HG03103 (cell line): ENCODE measurements around the gene GABBR2.

Experiments
- ATAC-seq: cut with Tn5 transposase; IDR thresholded peaks from one replicate; pipeline ENCODE4 v1.9.1; 2021; ENCODE audit warnings: low read depth; ENCODE audit not compliant: unreplicated experiment

GABBR2 gene

DNA sequence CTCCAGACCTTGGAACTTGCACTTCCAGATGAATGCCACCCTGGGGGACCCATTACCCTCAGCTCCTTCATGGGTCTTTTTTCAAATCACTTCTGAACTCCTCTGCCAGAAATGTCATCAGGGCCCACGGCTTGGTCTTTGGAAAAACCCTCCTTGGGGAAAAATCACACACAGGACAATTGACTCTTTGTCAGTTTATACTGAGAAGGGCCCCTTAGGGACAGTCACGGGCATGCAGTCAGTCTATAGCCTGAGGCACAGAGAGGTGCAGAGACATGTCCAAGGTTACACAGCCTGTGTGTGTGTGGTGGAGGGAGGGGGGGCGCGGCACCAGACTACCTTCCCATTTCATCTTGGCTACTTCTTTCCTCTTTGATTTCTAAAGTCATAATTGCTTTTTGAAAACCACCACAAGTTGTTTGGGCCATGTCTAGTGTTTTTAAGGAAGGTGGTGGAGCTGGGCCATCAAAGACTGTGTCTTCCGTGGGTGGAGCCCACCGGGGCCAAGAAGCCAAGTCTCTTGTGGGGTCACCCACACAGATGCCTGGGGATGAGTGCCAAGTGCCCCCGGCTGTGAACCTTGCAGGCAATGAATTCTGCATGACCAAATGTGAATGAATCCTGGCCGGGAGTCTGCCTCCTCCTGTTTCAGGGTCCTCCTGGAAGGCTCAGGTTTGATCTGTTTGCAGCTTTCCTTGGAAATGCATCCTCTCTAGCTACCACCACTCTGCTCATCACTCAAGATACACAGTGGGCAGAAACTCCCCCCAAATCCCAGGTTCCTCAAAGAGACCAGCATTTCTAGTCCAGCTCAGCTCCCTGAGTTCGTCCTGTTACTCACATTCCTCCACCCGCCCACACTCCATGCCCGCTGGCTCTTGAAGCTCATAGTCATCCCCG, 253.2 kb downstream of the GABBR2 start:
- ATAC-seq: no peak

DNA sequence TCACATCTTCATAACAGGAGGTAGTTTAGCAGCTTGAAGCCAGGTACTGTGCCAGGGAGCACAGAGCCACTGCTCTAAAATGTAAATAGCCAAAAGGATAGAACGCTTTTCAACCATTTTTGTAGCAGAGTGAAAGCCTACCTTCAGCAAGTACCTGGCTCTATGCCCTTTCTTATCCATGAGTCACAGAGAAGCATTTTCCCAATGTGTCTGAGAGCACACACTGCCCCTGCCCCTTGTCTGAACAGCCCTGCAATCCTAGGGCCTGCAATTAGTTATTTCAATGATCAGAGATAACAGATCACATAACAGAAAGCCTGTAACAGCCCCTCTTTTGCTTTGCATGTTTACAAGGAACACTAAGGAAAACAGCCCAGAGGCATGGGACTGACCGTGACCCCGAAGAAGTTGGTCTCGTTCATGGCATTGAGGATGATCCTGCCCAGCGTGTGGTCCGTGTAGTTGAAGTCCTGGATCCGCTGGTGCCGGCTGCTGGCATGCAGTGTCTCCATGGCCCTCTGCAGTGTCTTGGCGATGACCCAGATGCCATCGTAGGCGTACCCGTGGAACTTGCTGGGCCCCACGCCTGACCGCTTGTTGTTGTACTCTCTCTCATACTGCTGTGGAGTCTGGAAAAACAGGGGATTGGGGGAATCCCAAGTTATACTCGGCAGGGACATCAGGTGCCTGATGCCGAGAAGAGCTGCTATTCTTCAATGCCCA, 255.0 kb downstream of the GABBR2 start:
- ATAC-seq: no peak

DNA sequence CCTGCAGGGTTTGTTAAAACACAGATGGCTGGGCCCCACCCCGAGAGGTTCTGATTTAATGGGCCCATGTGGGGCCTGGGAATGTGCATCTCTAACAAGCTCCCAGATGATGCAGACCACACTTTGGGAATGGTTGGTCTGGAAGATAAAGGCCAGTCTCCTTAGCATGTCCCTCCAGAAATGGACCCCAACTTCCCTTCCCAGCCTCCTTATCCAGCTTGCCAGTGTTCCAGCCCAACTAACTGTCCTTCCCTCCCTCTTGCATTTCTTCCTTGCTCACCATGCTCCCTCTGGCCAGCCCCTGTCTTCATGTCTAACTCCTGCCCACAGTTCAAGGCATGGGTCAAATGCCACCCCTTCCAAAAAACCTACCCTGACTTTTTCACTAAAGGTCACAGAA, 257.2 kb downstream of the GABBR2 start:
- no peak for ATAC-seq

DNA sequence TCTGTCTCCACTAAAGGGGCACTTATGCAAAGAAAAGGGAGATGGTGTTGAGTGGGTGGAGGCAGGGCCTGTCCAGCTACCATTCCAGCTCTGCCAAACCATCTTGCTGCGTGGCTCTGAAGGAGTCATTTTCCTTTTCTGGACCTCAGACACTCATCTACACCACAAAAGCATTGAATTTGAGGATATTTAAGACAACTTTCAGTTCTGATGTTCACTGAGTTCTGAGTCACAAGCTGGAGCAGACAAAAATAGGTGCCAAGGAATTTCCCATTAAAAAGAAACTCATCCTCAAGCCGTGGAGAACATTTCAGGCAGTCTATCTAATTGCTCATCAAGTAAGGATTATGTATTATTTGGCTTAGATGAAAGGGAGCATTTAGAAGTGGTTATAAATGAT, 258.2 kb downstream of the GABBR2 start:
- no peak for ATAC-seq

DNA sequence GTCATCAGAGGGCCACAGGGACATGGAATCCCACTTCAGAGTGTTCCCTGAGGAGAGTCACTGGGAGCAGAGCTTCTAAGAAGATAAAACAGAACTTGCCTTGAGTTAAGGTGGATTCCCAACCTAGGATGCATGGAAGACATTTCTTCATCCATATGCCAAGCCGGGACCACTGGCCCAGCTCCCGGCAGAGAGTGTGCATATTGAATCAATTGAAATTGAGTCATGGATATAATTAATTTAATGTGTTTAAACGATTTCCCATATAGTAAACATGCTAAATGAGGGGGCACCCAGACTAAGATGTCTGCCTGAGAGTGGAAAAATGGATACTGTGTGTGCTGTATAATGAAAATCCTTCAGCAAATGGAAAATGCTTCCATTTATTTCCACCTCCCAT, 258.9 kb downstream of the GABBR2 start:
- ATAC-seq: no peak

DNA sequence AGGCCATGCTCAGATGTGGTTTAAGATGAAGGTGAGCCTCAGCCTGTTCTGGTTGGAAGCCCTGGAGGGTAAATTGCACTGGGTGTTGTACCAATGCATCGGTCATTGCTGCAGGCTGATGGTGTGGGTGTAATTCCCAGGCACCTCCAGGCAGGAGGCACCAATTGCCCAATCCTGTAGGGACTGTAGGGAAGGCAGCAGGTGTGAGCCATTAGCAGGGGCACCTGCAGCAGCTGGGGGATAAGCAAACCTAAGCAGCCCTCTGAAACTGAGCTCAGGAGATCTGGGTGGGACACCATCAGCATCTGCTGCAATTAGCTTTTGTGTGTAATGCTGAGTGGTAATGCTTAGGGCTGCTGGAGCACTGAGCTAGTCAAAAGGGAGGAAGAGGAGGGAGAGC, 263.2 kb downstream of the GABBR2 start:
- ATAC-seq: no peak

DNA sequence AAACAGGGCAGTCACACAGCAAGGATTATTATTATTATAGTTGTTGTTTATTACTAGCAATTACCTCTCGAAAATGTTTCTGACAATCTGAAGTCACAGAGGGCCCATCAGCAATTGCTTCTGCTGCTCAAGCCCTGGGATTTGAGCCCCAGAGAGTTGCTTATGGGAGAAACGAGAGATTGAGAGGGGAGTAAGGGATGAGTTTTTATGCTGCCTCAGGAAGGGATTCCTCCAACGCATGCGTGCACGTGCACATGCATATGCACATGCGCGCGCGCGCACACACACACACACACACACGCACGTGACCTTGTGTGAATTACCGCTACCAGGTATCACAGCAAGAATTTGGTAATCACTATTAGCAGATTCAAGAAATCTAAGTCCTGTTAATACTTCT, 264.1 kb downstream of the GABBR2 start:
- no peak for ATAC-seq

DNA sequence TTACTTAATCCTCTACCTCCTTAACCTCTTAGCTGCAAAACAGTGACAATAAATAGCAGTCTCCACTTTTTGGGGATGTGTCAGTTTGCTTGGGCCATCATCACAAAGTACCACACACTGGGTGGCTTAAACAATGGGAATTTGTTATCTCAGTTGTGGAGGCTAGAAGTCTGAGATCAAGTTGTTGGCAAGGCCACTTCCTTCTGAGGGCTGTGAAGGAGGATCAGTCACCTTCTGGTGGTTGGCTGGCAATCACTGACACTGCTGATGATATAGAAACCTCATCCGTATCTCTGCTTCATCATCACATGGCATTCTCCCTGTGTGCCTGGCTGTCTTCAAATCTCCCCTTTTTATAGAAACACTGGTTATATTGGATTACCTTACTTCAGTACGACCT, 266.2 kb downstream of the GABBR2 start:
- no peak for ATAC-seq

DNA sequence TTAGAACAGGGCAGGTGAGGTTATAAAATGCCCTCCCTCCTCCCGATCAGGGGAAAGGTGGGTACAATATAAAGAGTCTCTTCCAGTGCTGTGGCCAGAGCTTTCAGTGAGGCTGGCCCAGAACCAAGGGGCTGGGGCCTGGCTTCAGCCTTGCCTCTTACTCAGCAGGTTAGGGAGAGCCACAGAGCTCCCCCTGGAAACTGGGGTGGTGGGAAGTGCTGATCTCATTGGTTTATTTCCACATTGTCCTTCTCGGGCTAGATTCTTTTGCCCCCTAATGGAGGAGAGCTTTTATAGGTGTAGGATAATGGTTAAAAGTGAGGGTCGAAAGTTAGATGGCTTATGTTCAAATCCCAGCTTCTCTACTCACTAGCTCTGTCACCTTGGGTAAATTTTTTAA, 266.6 kb downstream of the GABBR2 start:
- no peak for ATAC-seq

DNA sequence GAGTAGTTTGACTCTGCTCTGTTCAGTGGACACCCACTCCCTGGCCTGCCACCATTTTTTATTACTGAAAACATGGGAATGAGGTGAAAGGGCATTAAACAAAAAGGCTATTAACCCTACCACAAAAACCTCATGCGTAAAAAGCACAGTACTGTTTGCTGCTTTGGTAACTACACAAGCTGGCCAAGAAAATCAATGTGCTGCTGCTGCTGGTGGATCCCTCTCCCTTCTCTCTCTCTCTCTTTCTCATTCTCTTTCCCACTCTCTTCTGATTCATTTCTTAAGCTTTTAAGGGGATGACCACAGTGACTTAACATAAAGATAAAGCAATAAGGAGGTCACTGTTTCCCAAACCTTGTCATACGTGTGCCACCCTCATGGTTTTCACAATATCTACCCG, 270.1 kb downstream of the GABBR2 start:
- no peak for ATAC-seq

DNA sequence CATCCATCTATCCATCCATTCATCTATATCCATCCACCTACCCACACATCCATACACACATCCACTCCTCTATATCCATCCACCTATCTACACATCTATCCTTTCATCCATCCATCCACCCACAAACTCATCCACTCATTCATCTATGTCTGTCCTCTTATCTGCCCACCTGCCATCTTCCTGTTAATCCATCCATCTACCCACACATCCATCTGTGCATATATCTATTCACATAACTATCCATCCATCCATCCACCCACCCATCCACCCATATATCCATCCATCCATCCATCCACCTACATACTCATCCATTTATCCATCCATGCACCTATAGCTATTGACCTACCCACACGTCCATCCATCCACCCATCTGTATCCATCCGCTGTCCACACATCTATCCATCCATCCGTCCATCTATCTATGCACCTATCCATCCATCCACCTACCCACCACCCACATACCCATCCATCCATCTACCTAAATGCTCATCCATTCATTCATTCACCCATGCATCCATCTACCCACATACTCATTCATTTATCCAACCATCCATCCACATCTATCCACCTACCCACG, 271.2 kb downstream of the GABBR2 start:
- ATAC-seq: no peak

DNA sequence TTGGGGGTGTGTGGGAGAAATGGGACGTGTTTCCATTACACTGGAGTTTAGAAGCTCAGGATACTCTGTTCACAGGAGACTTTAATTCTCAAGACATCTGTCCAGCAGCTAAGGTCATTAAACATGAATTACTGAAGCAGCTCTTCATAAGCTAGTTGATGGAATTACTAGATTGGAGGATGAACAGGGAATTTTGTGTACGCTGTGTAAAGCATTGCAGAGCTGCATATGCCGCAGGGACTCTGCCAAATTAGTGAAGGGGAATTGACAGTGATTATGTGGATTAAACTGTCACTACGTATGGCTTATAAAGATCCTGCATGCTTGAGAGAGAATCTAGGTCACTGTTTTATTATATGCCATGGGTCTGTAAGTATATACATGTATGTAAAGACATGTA, 275.8 kb downstream of the GABBR2 start:
- ATAC-seq: no peak

DNA sequence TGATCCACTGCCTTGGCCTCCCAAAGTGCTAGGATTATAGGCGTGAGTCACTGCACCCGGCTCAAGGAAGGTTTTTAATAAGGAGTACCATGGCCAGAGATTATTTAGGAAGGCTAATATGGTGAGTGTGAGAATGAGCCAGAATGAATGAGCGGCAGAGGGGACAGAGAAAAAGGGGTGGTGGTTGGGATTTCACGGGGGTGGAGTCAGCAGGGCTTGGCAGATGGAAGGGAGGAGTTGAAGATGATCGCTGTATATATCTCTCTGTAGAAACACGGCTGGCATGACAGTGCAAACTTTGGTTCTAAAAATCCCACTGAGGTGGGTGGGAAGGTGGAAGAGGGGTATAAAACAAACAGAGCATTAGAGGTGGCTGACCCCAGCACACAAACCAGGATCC, 276.6 kb downstream of the GABBR2 start:
- no peak for ATAC-seq

DNA sequence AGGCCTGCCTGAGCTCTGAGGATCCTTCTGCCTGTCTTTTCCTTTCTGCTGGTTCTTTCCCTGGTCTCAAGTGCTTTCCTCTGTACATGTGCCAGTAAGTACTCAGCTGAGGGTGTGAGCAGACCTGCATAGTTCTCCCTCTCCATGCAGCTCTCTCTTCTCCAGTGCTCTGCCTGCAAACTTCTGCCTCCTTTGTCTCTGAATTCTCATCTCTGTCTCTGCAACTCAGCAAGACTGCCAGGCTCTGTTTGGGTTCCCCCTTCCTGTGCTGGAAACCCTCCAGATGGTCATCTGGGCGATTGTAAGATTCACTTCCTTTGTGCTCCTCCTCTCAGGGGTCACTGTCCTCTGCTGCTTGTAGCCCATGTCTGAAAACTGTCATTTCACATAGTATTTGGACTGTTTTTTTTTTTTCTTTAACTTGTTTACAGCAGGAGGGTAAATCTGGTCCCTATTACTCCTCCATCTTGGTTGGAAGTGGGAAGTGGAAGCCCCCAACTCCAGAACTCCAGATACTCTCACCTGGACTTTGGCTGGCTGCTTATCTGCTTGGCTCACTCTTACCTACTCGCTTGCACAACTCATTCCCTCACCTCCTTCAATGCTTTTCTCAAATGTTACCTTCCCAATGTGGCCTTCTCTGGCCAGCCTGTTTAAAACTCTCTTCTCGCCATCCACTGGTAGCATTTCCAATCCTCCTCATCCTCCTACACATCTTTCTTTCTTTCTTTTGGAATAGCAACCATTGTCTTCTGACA, 278.0 kb downstream of the GABBR2 start:
- no peak for ATAC-seq

DNA sequence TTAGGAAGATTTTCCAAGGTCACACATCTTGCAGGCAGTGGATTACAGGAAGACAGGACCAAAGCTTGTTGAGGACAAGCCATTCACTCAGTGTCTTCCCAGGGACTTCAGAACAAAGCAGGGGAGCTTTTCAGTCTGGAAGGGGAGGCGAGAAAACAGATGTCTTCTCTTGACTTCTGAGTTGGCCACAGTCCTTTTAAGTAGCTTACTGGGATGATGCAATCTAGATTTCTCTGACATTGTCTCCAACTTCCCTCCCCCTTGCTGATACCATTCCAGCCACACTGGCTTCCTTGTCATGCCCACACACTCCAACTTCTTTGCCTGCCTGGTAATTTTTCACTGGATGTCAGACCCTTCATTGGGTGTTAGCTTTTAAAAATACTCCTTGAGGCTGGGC, 279.1 kb downstream of the GABBR2 start:
- no peak for ATAC-seq

DNA sequence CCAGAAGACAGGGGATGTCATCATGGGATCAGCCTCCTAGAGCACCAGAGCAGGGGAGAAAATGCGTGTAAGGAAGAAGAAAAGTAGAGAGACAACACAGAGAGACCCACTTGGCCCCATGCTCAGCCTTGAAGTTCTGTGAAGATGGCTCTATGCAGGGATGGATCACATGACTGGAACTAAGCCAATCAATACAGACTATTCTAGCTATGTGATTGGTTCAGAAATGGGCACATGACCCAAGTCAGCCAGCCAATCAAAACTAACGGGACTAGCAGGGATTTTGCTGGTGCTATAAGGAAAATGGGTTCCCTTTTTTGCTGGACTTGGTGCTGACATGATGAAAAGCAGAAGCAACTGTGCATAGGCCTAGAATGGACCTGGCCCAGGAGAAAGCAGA, 280.3 kb downstream of the GABBR2 start:
- no peak for ATAC-seq

DNA sequence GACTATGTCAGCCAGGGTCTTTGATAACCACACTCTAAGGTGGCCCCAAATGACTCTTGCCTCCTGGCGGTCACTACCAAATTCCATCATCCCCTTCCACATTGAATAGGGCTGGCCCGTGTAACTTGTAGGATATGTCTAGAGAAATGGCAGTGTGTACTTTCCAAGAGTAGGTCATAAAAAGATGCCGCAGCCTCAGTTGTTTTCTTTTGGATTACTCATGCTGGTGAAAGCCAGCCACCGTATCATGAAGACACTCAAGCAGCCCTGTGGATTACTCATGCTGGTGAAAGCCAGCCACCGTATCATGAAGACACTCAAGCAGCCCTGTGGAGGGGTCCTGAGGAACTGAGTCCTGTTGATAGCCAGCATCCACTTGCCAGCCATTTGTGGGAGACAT, 281.2 kb downstream of the GABBR2 start:
- no peak for ATAC-seq

DNA sequence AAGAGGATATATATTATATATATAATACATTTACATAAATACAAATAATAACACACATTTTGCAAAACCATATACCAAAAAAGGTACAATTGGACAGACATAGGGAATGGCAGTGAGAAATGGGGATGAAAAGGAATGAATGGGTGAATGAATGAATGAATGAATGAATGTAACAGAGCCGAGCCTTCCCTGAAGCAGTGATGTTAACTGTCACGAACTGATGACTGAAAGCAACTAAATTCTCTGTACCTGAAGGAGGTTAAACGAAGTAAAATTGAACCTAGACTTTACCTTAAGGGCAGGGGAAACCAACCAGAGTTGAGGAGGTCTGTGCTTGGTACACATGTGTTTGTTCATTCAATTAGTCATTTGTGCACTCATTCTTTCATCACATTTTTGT, 283.7 kb downstream of the GABBR2 start:
- ATAC-seq: no peak

DNA sequence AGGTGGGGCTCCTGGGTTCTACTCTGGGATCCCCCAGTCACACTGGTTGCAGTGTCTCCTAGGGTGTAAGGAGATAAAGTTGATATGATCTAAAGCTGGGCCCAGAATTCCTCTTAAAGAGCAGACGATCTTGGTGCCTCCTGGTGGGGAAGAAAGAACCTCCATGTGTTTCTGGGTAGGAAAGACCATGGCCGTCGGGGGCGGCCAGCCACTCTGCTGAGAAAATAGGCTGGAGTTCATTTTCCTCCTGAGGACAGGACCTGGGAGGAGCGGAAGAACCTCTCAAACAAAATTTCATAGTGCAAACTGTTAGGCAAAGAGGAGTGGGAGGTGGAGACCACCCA, 289.5 kb downstream of the GABBR2 start:
- ATAC-seq: no peak

DNA sequence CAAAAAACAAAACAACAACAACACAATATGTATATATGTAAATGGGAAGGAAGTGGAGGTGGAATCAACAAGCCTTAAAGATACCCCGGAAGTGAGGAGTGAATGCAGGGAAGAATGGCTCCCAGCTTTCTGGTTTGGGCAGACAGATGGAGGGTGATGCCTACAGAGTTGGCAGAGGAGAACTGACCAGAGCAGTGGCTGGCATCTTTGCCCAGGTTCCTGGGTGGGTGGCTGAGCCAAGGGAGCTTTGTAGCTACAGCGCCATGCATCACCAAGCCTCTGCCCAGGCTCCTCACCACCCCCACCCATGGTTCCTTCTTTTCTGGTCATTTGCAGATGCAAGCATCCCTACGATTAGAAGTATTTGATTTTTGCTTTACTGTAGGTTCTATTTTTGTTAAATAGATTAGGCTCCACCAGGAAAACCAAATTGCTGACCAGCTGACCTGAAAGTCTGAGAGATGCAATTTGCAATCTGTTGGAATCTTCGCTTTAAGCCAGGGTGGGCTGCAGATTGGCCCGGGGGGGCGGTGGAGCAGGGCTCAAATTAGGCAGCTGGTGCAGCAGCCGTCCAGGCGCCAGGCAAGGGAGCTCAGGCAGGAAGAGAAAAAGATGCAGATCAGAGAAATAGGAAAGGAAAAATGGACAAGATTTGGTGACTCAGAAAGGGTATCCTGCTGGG, 290.0 kb downstream of the GABBR2 start:
- ATAC-seq: no peak
